ENCODE results near the gene PYGM. TPM values are rescaled to one million over a fixed set of nuclear protein-coding genes. Genes with fewer than 3 reads are reported as not detected.

PYGM gene
- total RNA-seq, 1 experiment from 2014 or later = 6.6 TPM

GRCh38 chr11:64767344-64768299, 7.8 kb upstream of the PYGM start:
- H3K36me3 Mint-ChIP-seq = peaks cover 78% of the 10 kb centered on the region
- DNase-seq (ENCODE audit: low spot score) (peak; percentile 88), ATAC-seq (peak; percentile 38)
- no peaks in the 10 kb centered on the region for H3K27me3 Mint-ChIP-seq (ENCODE audit: low read depth)
- CTCF ChIA-PET = interaction anchor here (0.6 to 1.2 kb wide), 8 partner anchors 8 to 184 kb away, joined by 3 to 5 read pairs (median 3); partner anchors contain the start of genes PYGM, RASGRP2 and SF1
- peak overlapping the region; percentile 86 for H3K27ac Mint-ChIP-seq
- H3K4me3 Mint-ChIP-seq = no peak overlapping the region
- TF ChIP-seq CTCF (IDR thresholded peaks at IDR 0.05) (peak; percentile 89), ZBTB43 (CRISPR knock-in tag; IDR thresholded peaks at IDR 0.05) (no peak), GRHL2 (CRISPR knock-in tag; IDR thresholded peaks at IDR 0.05; ENCODE audit: insufficient replicate concordance, severe bottlenecking) (no peak), ZNF416 (CRISPR knock-in tag; IDR thresholded peaks at IDR 0.05) (no peak), SMAD4 (CRISPR knock-in tag; IDR thresholded peaks at IDR 0.05) (no peak), ZNF423 (CRISPR knock-in tag; IDR thresholded peaks at IDR 0.05) (no peak), USF1 (CRISPR knock-in tag; IDR thresholded peaks at IDR 0.05) (peak; percentile 68; the same call in 1 of the 2 replicates), USF2 (CRISPR knock-in tag; IDR thresholded peaks at IDR 0.05) (no peak; the same call in 1 of the 2 replicates), PRRX2 (CRISPR knock-in tag; IDR thresholded peaks at IDR 0.05) (0 out of 2 replicates have a peak, but pooled peaks have one; percentile 60)
- no peaks in the 10 kb centered on the region for H3K9me3 Mint-ChIP-seq
- H3K4me1 Mint-ChIP-seq = peaks cover 50% of the 10 kb centered on the region
- POLR2A ChIA-PET = interaction anchor here (0.6 kb wide), 1 partner anchor 375 kb away, joined by 3 read pairs; no protein-coding TSS in a partner anchor

GRCh38 chr11:64766881-64767280, 7.1 kb upstream of the PYGM start:
- ChIA-PET POLR2A (interaction anchor here (0.7 kb wide), 1 partner anchor 12 kb away, joined by 4 read pairs; no protein-coding TSS in a partner anchor), CTCF (interaction anchor here (0.6 to 1.4 kb wide), 3 partner anchors 12 to 23 kb away, joined by 3 read pairs; partner anchors contain the start of genes RASGRP2 and SF1)
- H3K4me3 Mint-ChIP-seq = no peak overlapping the region
- H3K27me3 Mint-ChIP-seq (ENCODE audit: low read depth) = no peaks in the 10 kb centered on the region
- ATAC-seq (no peak), DNase-seq (ENCODE audit: low spot score) (no peak)
- no peak for TF ChIP-seq ZNF138 (CRISPR knock-in tag; conservative IDR thresholded peaks at IDR 0.05)
- TF ChIP-seq E2F4 (CRISPR knock-in tag; IDR thresholded peaks at IDR 0.05; ENCODE audit: borderline replicate concordance, low read depth) = no peak
- TF ChIP-seq ZNF416 (CRISPR knock-in tag; IDR thresholded peaks at IDR 0.05) = no peak
- no peak for TF ChIP-seq MYBL2 (CRISPR knock-in tag; IDR thresholded peaks at IDR 0.05)
- no peak for TF ChIP-seq AR (CRISPR knock-in tag; IDR thresholded peaks at IDR 0.05)
- no peak for TF ChIP-seq IRF1 (CRISPR knock-in tag; IDR thresholded peaks at IDR 0.05)
- TF ChIP-seq NR2C2 (CRISPR knock-in tag; IDR thresholded peaks at IDR 0.05) = no peak
- no peak for TF ChIP-seq TEAD4 (CRISPR knock-in tag; IDR thresholded peaks at IDR 0.05)
- no peak for TF ChIP-seq HMGA2 (CRISPR knock-in tag; IDR thresholded peaks at IDR 0.05)
- no peak for TF ChIP-seq RORB (CRISPR knock-in tag; IDR thresholded peaks at IDR 0.05)
- no peak for TF ChIP-seq ZNF671 (CRISPR knock-in tag; IDR thresholded peaks at IDR 0.05)
- no peak for TF ChIP-seq USF1 (CRISPR knock-in tag; IDR thresholded peaks at IDR 0.05)
- TF ChIP-seq FOXP1 (CRISPR knock-in tag; IDR thresholded peaks at IDR 0.05; ENCODE audit: borderline replicate concordance) = no peak
- H3K27ac Mint-ChIP-seq = peak overlapping the region; percentile 49; the same call in 1 of the 2 replicates
- peaks cover 57% of the 10 kb centered on the region for H3K4me1 Mint-ChIP-seq
- no peaks in the 10 kb centered on the region for H3K9me3 Mint-ChIP-seq
- H3K36me3 Mint-ChIP-seq = peaks cover 70% of the 10 kb centered on the region
